HG02763 (cell line): ENCODE measurements around the gene EXOC4.

ENCODE experiments used
- ATAC-seq: cut with Tn5 transposase; IDR thresholded peaks from one replicate; pipeline ENCODE4 v1.9.1; 2021; ENCODE audit warnings: mild to moderate bottlenecking, moderate library complexity; ENCODE audit not compliant: unreplicated experiment

Gene EXOC4

DNA sequence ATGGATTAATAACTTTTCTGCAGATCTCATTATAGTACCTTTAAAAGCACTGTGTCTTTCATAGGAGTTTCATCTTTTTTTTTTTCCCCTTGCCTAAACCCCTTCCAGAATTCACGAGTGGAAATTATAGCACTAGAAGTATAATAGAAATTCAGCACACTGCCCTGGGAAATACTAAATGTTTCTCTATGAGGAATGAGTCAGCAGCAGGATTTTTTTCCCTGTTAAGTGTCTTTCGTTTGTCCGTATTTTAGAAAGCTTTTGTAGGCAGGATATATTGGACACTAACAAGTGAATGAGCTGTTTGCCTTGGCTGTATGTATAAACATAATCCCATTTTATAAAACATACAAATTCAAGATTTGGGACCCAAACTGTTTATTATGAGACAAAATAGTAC is 105.8 kb downstream of the EXOC4 start:
- ATAC-seq, result no peak

DNA sequence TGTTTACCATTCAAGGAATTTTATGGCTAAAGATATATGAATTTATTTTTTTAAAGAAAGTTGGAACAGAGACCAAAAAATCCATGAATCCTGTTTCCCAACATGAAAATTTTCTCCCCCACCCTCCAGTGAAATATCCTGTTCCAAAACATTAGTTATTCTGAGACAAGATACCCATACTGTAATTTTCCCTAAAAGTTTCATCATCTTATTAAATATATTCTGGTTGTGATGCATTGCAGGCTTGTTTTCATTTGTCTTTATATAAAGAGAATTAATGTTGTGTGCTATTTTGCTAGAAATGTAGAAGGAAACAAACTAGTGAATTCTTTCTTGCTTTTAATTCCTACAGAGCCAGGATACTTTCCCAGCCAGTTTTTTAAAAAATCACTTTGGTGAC is 106.6 kb downstream of the EXOC4 start:
- no peak for ATAC-seq

DNA sequence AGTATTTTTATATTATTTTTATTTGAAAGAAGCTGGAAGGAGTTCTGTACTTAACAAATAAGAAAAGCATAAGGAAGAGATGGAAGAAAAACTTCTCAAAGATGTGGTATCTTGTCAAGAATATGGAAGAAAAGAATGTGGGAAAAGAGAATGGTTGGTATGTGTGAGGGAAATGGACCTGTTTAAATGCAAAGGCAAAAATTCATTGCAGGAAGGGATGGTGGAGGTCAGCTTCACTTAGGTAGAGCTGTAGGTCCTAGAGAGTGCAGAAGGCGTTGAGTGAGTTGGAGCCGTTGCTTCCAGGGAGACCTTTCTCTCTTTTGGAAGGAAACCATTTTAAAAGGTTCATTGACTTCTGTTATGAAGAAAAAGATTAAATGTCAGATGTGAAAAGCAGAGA is 107.3 kb downstream of the EXOC4 start:
- no peak for ATAC-seq

DNA sequence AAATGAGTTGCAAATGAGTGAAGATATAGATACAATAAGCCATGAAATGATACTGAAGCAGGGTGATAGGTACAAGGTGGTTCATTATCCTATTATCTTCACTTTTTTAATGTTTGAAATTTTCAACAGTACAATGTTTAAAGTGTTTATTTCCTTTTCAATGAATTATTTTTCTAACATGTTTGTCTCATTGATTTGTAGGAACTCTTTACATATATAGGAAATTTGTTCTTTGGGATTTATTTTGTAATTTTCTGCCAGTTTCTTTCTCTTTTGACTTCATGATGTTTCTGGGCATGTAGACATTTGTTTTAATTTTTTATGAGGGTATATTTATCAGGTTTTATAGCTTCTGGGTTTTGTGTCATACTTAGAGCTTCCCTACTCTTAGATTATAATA is 108.9 kb downstream of the EXOC4 start:
- ATAC-seq, result no peak

DNA sequence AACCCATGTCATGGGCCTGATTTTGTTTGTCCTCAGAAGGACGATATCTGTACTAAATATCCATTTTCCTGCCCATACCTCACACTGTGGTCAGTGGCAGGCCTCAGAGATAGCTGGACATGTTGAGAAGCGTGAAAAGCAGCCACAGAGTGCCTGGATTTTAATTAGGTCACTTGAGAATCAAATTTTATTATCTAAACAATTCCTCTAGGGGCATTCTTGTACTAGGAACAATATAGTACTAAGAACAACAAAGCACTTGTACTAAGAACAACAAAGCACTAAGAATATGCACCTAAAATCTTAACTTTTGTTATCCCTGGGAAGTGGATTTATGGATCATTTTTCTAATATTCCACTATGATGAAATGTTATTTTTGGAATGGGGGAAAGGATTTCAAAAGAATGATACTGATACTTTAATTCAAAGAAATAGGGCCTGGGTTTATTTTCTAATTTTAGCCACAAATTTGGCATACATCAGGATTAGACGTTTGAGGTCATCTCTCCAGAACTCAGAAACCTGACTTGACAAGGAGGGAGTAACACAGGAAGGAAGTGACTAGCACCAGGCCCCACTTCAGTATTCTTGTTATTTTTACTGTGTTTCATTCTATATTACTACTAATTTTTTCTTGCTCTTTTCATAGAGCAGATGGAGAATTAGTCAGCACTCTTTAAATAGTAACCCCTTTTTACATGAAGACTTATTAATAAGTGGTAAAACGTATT is 112.2 kb downstream of the EXOC4 start:
- no peak for ATAC-seq

DNA sequence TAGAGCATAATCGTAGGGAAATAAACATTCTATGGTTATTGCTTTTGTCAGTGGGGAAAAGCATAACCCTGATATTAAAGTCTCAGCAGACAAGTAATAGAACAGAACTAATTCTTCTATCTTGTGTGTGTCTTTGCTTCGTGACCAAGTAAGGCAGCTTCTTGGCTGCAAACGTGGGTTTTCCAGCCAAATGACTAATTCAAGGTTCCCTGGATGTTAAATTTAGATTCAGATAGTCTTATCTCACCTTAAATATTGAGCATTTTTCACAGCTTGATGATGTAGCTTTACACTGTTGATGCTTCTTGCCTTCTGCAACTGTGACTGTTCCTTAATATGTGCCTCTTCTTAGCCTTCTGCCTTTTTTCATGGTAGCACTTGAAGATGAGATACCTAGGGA is 113.0 kb downstream of the EXOC4 start:
- ATAC-seq, result no peak

DNA sequence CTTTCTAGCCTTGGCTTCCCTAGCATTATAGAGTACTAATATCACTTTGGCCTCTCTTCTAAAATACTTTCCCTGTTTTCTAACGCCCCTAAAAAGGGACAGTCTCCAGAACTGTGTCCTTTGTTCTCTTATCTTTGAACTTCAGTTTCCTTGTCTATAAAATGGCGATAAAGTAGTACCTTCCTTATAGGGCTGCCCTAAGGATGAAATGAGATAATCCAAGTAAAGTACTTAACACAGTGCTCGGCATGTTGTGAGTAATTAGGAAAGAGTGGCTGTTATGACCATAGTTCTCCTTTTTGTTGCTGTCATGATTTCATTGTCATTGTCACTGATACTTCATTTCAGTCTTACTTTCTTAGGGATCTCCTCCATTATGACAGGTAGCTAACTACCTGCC is 114.7 kb downstream of the EXOC4 start:
- ATAC-seq, result no peak

DNA sequence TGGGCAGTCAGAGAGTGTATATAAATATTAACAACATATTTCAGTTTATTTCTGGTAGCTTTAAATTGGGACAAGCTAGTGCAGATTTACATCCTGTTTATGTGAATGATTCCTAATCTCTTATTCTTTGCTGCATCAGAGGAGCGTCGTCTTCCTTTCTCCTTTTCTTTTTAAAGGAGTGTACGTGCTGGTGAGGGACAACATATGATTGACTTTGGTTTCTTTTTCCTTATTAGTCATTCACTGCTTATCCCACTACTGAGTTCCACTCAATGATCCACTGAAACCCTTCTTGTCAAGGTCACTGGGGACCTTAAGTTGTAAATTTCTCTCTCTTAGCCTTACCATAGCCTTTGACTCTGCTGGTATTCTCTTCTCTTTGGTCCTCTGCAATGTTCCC is 116.3 kb downstream of the EXOC4 start:
- ATAC-seq, result no peak

DNA sequence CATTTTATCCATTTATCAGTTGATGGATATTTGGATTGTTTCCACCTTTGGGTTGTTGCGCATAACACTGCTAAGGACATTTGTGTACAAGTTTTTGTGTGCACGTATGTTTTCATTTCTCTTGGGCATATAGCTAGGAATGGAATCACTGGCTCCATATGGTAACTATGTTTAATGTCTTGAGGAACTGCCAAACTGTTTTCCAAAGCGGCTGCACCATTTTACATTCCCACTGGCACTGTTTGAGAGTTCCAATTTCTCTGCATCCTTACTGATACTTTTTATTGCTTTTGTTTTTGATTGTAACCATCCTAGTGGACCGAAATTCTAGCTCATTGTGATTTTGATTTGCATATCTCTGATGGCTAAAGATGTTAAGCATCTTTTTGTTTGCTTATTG is 118.7 kb downstream of the EXOC4 start:
- ATAC-seq, result no peak

DNA sequence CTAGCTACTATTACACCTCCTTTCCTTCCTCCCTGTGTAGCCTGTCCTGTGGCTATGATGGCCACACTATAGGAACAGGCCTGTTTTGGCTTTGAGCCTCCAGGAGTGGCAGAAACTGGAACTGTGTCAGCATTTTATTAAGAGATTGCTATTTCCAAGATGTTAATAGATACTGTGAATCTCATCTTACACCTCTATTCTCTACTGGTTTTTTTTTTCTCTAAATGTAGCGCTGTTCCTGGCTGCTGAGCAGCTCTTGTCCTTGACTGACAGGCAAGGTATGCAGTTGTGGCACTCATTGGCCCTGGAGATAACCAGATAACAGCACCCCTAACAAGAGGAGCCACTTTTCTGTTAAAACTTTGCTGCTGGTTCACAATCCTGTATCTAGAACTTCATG is 119.5 kb downstream of the EXOC4 start:
- no peak for ATAC-seq

DNA sequence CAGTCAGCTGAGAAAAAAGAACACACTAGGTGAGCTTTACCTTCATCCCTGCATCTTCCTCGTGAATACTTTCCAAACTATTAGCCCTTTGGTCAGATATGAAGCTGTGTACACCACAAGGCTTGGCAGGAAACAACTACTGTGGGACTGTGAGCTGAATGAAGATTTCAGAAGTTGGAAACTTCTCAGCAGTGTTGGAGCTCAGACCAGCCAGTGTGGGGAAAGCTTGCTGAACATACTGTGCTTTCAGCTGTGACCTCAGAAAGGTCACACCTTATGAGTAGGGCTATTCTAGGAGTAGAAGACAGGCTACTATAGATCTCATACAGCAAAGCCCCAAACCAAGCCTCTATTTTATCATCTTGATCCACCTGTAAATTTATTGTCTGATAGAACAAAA is 123.6 kb downstream of the EXOC4 start:
- no peak for ATAC-seq

DNA sequence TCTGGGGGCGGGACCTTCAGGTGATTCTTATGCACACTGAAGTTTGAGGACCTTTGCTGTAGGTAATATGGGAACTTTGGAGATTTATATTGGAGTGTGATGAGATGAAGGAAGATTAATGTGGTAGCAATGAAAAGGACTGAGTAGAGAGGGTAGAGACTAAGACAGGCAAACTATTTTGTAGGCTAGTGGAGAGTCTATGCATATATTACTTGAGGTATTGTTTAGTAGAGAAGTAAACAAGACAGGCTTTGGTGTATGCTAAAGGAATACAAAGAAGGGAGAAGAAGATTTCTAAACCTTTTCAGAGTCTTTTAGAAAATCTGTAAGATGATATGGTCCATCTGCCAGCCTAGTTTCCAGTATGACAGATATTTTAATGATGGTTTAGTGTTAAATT is 129.1 kb downstream of the EXOC4 start:
- no peak for ATAC-seq

DNA sequence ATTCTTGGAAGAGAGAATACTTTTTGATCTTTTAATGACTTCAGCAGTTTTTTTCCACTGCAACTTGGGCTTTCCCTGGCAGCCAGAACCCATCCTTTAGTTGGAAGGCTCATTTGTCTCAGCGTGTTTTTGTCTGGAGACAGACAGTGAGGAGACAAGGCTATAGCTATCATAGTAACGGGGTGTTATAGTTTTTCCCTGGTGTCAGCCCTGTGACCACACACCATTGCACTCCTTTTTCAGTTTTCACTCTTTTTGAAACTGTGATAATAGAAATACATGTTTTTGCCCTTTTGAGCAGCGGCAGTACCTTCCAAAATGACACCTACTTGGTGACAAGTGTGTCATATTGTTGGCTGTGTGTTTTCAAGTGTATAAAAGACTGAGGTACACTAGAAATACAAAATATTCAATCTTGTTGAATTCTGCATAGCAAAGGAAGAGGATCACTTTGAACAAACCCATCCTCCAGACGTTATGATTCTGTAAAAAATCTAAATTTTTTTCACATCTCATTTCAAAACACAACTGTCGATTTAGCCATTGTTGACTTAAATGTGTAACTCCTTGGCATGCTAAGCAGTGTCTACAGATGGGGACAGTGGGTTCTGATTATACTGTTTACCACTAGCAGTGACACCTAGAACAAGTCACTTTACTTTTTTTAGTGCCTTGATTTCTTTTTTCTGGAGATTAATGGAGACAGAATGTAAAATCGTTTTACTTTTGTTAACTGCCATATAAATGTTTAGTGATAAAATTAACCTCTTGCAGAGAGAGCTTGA is 130.1 kb downstream of the EXOC4 start:
- no peak for ATAC-seq

DNA sequence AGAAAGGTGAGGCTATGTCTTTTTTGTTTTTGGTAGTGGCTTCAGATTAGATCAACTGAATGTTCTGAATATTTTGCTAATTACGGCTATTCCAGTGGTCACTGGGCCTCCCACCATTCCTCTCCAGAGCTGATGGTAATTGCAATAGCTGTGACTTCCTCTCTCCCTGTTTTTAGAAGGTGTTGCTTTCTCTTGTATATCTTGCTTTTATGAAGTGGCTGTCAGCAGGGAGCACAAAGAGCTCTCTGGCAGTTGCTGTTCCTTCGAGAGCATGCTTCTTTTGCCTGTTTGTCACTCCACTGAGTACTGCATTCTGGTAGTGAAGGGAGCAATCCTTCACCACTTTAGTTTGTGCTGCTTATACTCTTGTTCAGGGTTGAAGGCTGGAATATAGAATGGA is 133.3 kb downstream of the EXOC4 start:
- no peak for ATAC-seq

DNA sequence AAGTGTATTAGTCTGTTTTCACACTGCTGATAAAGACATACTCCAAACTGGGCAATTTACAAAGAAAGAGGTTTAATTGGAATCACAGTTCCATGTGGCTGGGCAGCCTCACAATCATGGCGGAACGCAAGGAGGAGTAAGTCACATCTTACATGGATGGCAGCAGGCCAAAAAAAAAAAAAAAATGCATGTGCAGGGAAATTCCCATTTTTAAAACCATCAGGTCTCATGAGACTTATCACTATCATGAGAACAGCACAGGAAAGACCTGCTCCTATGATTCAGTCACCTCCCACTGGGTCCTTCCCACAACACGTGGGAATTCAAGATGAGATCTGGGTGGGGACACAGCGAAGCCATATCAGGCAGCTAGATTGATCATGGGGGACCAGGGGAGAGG is 136.8 kb downstream of the EXOC4 start:
- ATAC-seq, result no peak

DNA sequence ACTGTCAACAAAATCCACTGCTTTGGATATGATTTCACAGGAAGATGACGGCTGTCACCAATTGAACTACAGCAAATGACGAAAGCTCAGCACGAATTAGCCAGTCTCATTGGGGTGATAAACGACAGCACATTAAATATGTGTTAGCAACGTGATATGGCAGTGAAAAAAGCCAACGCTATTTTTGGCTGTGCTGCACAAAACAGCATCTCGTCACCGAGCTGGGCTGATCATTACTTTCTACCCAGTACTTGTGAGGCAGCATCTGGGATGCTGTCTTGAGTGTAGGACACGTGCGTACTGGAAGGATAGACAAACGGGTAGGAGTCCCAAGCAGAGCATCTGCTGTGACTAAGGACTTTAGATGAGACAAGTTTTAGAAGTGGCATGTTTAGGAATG is 138.3 kb downstream of the EXOC4 start:
- no peak for ATAC-seq

DNA sequence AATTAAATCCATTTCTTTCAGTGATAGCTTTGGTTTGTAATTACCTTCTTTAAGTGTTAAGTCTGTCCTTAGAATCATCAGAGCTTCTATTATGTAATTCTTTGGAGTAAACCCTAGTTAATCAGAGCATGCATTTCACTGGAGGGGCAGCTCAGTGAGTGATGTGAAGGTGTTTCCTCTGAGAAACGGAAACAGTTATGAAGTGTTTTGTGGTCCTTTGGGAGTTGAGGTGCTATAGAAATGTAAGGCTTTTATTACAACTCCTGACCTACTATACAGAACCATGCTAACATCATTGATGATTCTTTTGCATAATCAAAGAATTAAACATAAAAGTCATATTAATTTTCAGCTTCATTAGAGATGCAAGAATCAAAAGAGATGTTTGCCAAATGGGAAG is 141.5 kb downstream of the EXOC4 start:
- no peak for ATAC-seq

DNA sequence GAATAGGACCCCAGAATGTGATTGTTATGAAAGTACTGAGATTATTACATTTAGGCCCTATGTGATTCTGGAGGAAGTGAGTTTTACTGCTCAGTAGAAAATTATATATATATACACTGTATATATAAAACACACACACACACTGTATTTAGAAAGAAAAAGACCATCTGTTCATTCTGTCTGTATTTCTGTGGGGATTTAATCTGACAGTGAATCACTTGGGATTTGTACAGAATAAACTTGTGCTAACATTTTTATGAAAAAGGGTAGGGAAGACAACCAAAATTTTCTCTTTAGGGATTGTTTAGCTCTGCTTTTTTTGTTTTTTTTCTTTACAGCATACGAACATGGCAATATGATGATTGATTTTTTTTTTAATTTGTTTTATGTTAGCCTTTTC is 142.7 kb downstream of the EXOC4 start:
- ATAC-seq, result no peak

DNA sequence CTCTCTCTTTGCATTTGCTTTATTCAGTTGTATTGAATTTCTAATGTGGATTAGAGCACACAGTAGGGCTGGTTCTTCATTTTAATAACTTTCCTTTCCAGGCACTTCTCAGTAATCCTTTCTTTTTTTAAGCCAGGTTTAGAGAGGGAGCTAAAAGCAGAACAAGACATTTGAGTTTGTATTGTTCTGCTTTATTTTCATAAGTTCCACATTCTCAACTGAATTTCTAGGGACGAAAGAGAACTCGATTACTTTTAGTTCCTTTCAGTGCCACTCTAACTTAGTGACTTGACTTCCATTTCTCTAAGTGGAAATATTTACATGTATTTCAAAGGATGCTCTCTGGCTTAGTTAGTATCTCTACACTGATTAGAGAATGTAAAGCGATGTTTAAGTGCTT is 145.6 kb downstream of the EXOC4 start:
- no peak for ATAC-seq

DNA sequence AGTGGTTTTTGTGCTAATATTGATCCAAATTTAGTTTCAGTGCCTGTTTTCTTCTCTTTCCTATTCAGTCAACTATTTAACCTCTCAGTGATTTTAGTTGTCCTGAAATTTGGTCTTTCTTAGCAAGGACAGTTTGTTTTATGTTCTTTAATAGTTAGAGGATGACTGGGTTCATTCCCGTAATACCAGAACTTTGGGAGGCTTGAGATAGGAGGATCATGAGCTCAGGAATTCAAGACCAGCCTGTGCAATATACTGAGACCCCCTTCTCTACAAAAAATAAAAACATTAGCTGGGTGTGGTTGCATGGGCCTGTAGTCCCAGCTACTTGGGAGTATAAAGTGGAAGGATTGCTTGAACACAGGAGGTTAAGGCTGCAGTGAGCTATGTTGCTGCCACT is 148.3 kb downstream of the EXOC4 start:
- no peak for ATAC-seq

DNA sequence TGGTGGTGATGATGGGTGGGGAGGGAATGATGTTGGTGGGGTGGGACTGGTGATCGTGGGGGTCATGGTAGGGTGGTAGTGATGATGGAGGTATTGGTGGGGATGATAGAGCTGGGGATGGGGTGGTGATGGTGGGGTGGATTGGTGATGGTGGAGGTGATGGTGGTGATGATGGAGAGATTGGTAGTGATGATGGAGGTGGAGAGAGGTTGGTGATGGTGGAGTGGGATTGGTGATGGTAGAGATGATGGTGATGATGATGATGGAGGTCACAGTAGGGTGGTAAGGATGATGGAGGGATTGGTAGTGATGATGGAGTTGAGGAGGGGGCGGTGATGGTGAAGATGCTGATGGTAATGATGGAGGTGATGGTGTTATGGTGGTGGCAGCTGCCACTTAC is 155.3 kb downstream of the EXOC4 start:
- no peak for ATAC-seq

DNA sequence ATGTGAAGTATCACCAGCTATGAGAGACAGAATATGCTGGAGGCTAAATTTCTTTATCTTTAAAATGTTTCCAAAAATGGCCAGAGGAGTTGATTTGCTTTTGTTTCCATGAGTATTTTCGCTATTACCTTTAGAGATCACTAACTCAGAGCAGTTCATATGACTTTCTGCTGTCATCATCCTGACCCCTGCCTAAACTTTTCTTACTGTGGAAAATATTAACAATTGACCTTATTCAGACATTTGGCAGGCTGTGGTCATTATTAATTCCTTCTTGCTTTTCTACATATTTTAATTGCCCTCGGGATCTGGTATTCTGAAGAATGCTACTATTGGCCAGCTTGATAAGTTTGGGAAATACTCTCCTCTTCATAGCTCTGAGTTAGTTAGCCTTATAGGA is 156.5 kb downstream of the EXOC4 start:
- ATAC-seq, result no peak

DNA sequence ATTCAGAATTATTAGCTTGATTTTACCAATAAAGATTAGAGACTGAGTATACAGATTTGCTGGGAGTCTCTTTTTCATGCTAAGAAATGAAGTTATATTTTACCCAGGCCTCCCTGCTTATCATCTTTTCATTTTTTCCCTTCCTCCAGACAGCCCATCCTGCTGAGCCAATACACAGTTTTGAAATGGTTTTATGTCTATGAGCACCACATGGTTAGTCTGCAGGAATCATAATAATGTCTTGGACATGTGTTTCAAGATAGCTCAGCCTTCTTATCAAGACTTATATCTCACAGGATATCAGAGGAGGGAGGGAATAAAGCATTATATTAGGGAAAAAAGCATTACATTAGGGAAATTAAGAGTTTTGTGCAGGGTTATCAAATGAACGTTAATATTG is 157.1 kb downstream of the EXOC4 start:
- no peak for ATAC-seq
